Esophagus muscularis mucosa (tissue), 4 donors: Measurements from ENCODE around the gene FHL5. TPM values are rescaled to one million over a fixed set of nuclear protein-coding genes. Genes with fewer than 3 reads are reported as not detected.
"Not testable (repeated sequence)": the region's sequence is repeated elsewhere in the genome, so short reads cannot be mapped to it uniquely, and the experiment has no call there.

Experiments
- DNase-seq: peaks from one replicate; pipeline ENCODE4 v3.0.0-alpha.2; 2017; ENCODE audit errors: extremely low spot score
- H3K27ac ChIP-seq, 4 donors: fragments of 200-600 bp; sonication (generic); replicated peaks in 1 of 4; 1 replicate in 3 of 4; 2 replicates in 1 of 4; pipeline ENCODE4 v1.5.1; 2016 to 2019; ENCODE audit warnings: mild to moderate bottlenecking in 1 of 4
- H3K27me3 ChIP-seq, 4 donors: fragments of 200-600 bp; sonication (generic); one replicate each; pipeline versions ENCODE4 v1.5.1 to v1.6.0; 2016 to 2019
- H3K36me3 ChIP-seq, 4 donors: fragments of 200-600 bp; sonication (generic); one replicate each; pipeline ENCODE4 v1.5.1; 2016 to 2019
- H3K4me1 ChIP-seq, 4 donors: fragments of 200-600 bp; sonication (generic); one replicate each; pipeline ENCODE4 v1.5.1; 2016 to 2019
- H3K4me3 ChIP-seq, 4 donors: fragments of 200-600 bp; sonication (generic); 1 replicate in 2 of 4; 2 replicates in 2 of 4; pipeline ENCODE4 v1.5.1; 2016 to 2019; ENCODE audit warnings: mild to moderate bottlenecking in 4 of 4, moderate library complexity in 1 of 4
- H3K9me3 ChIP-seq, 4 donors: fragments of 200-600 bp; sonication (generic); 1 replicate in 3 of 4; 2 replicates in 1 of 4; pipeline ENCODE4 v1.5.1; 2016 to 2019
- EP300 ChIP-seq: sonication (generic); formaldehyde crosslinking; IDR thresholded peaks from one replicate; pipeline ENCODE4 v1.6.1; 2017; ENCODE audit warnings: antibody characterized with exemption
- POLR2A ChIP-seq: fragments of 450-650 bp; IDR thresholded peaks from one replicate; pipeline ENCODE4 v1.6.1; 2017; ENCODE audit warnings: antibody characterized with exemption, moderate library complexity, mild to moderate bottlenecking, low read depth
- POLR2AphosphoS5 ChIP-seq, 2 donors: sonication (generic); formaldehyde crosslinking; IDR thresholded peaks; one replicate each; pipeline ENCODE4 v1.6.1; 2017; ENCODE audit warnings: antibody characterized with exemption in 2 of 2
- WGBS: methylation state at CpG from one replicate; pipeline ENCODE4 v1.1.5; 2018; 5-methylcytosine and 5-hydroxymethylcytosine counted together
- intact Hi-C: fragments of 100-400 bp; cut with DNase I; formaldehyde crosslinking; loops from one replicate; pipeline ENCODE4 v1.15.1; 2023
- total RNA-seq, 4 donors: library from RNA; depleted of rRNA; stranded (reverse); fragments of >200 nt; gene quantifications; one replicate each; pipeline versions ENCODE4 v1.1.0 to v1.2.1, GENCODE V29; 2016
- TF ChIP-seq, protein P1 (sequence below), 3 experiments: fragments of 200-600 bp in 2 of 3; fragments of 450-650 bp in 1 of 3; sonication (generic) in 2 of 3; IDR thresholded peaks; one replicate each; pipeline ENCODE4 v1.5.1; 2017 to 2019; ENCODE audit warnings: antibody characterized with exemption in 3 of 3, mild to moderate bottlenecking in 2 of 3, moderate library complexity in 1 of 3

Gene FHL5
- total RNA-seq, 4 donors from 2014 or later = 10.8 to 33.7 (median 18.0) TPM

- Histone ChIP-seq H3K4me1 (peaks cover 0 to 3% (median 0%) of the 10 kb centered on the region in 4 donors), H3K27ac (no peak overlapping the region), H3K9me3 (no peaks in the 10 kb centered on the region), H3K27me3 (no peaks in the 10 kb centered on the region), H3K4me3 (no peak overlapping the region), H3K36me3 (no peaks in the 10 kb centered on the region)
- TF ChIP-seq, protein P1, sequence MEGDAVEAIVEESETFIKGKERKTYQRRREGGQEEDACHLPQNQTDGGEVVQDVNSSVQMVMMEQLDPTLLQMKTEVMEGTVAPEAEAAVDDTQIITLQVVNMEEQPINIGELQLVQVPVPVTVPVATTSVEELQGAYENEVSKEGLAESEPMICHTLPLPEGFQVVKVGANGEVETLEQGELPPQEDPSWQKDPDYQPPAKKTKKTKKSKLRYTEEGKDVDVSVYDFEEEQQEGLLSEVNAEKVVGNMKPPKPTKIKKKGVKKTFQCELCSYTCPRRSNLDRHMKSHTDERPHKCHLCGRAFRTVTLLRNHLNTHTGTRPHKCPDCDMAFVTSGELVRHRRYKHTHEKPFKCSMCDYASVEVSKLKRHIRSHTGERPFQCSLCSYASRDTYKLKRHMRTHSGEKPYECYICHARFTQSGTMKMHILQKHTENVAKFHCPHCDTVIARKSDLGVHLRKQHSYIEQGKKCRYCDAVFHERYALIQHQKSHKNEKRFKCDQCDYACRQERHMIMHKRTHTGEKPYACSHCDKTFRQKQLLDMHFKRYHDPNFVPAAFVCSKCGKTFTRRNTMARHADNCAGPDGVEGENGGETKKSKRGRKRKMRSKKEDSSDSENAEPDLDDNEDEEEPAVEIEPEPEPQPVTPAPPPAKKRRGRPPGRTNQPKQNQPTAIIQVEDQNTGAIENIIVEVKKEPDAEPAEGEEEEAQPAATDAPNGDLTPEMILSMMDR (IDR thresholded peaks at IDR 0.05) = no peak
- TF ChIP-seq POLR2AphosphoS5 (IDR thresholded peaks at IDR 0.05) (no peak), EP300 (no peak), POLR2A (no peak)
- DNase-seq = no peak
- WGBS = 68% methylated on average over 3 of the region's 3 CpGs
- intact Hi-C loops = no loop called here
Measured at GRCh38 chr6:96631248-96631647, 68.3 kb downstream of the FHL5 start.

DNA sequence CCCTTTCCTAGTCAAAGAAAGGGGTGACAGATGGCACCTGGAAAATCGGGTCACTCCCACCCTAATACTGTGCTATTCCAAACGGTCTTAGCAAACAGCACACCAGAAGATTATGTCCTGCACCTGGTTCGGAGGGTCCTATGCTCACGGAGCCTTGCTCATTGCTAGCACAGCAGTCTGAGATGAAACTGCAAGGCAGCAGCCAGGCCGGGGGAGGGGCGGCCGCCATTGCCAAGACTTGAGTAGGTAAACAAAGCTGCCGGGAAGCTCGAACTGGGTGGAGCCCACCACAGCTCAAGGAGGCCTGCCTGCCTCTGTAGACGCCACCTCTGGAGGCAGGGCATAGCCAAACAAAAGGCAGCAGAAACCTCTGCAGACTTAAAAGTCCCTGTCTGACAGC is 75.1 kb downstream of the FHL5 start:
- DNase-seq, H3K36me3 ChIP-seq, H3K4me3 ChIP-seq, H3K27me3 ChIP-seq, H3K27ac ChIP-seq, intact Hi-C loops, H3K4me1 ChIP-seq, H3K9me3 ChIP-seq: not testable (repeated sequence)
- WGBS = 39% methylated on average over 5 of the region's 10 CpGs

- DNase-seq = no peak
- no peak overlapping the region for H3K27ac ChIP-seq
- no peaks in the 10 kb centered on the region for H3K9me3 ChIP-seq
- no peak overlapping the region for H3K4me3 ChIP-seq
- no peaks in the 10 kb centered on the region for H3K36me3 ChIP-seq
- peaks cover 0 to 4% (median 0%) of the 10 kb centered on the region in 4 donors for H3K27me3 ChIP-seq
- H3K4me1 ChIP-seq = no peaks in the 10 kb centered on the region
- intact Hi-C loops = no loop called here
- 62% methylated on average over 5 of the region's 5 CpGs for WGBS
- TF ChIP-seq EP300 (no peak), POLR2A (no peak), POLR2AphosphoS5 (IDR thresholded peaks at IDR 0.05) (no peak)
- TF ChIP-seq, protein P1 (IDR thresholded peaks at IDR 0.05) = no peak
Measured at GRCh38 chr6:96645106-96645505, 82.2 kb downstream of the FHL5 start.

GRCh38 chr6:96649926-96650325 is 87.0 kb downstream of the FHL5 start:
- H3K27me3 ChIP-seq = peaks cover 0 to 11% (median 0%) of the 10 kb centered on the region in 4 donors
- H3K27ac ChIP-seq = no peak overlapping the region
- no peaks in the 10 kb centered on the region for H3K36me3 ChIP-seq
- intact Hi-C loops = no loop called here
- H3K4me1 ChIP-seq = no peaks in the 10 kb centered on the region
- no peak for DNase-seq
- no peak for TF ChIP-seq POLR2AphosphoS5 (IDR thresholded peaks at IDR 0.05)
- no peak for TF ChIP-seq POLR2A
- no peak for TF ChIP-seq EP300
- TF ChIP-seq, protein P1 (IDR thresholded peaks at IDR 0.05) = no peak
- no peaks in the 10 kb centered on the region for H3K9me3 ChIP-seq
- H3K4me3 ChIP-seq = no peak overlapping the region
- WGBS = 64% methylated on average over 3 of the region's 3 CpGs

- Histone ChIP-seq H3K9me3 (no peaks in the 10 kb centered on the region), H3K27ac (no peak overlapping the region), H3K4me3 (no peak overlapping the region), H3K4me1 (no peaks in the 10 kb centered on the region), H3K27me3 (peaks cover 0 to 9% (median 0%) of the 10 kb centered on the region in 4 donors), H3K36me3 (no peaks in the 10 kb centered on the region)
- TF ChIP-seq EP300 (no peak), POLR2A (no peak), POLR2AphosphoS5 (IDR thresholded peaks at IDR 0.05) (no peak)
- TF ChIP-seq, protein P1 (IDR thresholded peaks at IDR 0.05) = no peak
- no peak for DNase-seq
- intact Hi-C loops = no loop called here
- WGBS = 47% methylated on average over 1 of the region's 1 CpG
Measured at GRCh38 chr6:96651816-96652215, 88.9 kb downstream of the FHL5 start.
